BLaER1 (cell line): ENCODE results near the gene RIC1.
"Not testable (repeated sequence)": the region's sequence is repeated elsewhere in the genome, so short reads cannot be mapped to it uniquely, and the experiment has no call there.

Source experiments
- H3K27ac ChIP-seq: shearing (Covaris generic); formaldehyde crosslinking; 2 replicates; pipeline ENCODE4 v1.8.1; 2022
- H3K27me3 ChIP-seq: shearing (Covaris generic); formaldehyde crosslinking; 2 replicates; pipeline ENCODE4 v1.8.1; 2022
- H3K36me3 ChIP-seq: shearing (Covaris generic); formaldehyde crosslinking; 2 replicates; pipeline ENCODE4 v1.8.1; 2022
- H3K4me1 ChIP-seq: shearing (Covaris generic); formaldehyde crosslinking; 2 replicates; pipeline ENCODE4 v1.8.1; 2022
- H3K4me2 ChIP-seq: shearing (Covaris generic); formaldehyde crosslinking; 2 replicates; pipeline ENCODE4 v1.8.1; 2022
- H3K4me3 ChIP-seq: shearing (Covaris generic); formaldehyde crosslinking; 2 replicates; pipeline ENCODE4 v1.8.1; 2022
- H3K9ac ChIP-seq: shearing (Covaris generic); formaldehyde crosslinking; 2 replicates; pipeline ENCODE4 v1.8.1; 2022
- H3K9me3 ChIP-seq: shearing (Covaris generic); formaldehyde crosslinking; 2 replicates; pipeline ENCODE4 v1.8.1; 2022
- H4K20me1 ChIP-seq: shearing (Covaris generic); formaldehyde crosslinking; 2 replicates; pipeline ENCODE4 v1.8.1; 2022
- Cebpa-rat ChIP-seq: shearing (Covaris generic); IDR thresholded peaks from 2 replicates; pipeline ENCODE4 v1.8.1; 2022

Gene RIC1

DNA sequence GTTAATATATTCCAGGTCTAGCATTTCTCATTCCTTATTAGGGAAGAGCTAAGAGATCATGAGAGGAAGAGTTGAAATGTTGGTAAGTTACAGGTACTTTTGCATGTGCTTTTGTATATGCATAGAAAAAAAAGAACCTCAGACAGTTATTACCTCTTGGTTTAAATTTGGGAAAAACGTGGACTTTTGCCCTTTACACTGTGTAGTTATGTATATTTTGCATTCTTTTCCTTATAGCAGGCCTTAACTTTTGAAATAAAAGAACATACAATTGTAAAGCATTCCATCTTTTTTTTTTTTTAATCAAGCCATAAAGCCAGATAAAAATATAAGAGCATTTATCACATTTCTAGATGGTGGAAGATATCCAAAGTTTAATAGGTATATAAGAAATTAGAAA lies 61.4 kb downstream of the RIC1 start:
- H3K4me3 ChIP-seq, result no peak overlapping the region
- no peak for TF ChIP-seq Cebpa-rat
- H3K9ac ChIP-seq, result no peak overlapping the region
- no peak overlapping the region for H3K27ac ChIP-seq
- peaks cover 27% of the 10 kb centered on the region for H3K36me3 ChIP-seq
- H3K27me3 ChIP-seq, result no peaks in the 10 kb centered on the region
- H3K4me2 ChIP-seq, result no peak overlapping the region
- H3K4me1 ChIP-seq, result no peaks in the 10 kb centered on the region
- H3K9me3 ChIP-seq, result peaks cover 8% of the 10 kb centered on the region; the same call in 1 of the 2 replicates
- H4K20me1 ChIP-seq, result peaks cover 76% of the 10 kb centered on the region

DNA sequence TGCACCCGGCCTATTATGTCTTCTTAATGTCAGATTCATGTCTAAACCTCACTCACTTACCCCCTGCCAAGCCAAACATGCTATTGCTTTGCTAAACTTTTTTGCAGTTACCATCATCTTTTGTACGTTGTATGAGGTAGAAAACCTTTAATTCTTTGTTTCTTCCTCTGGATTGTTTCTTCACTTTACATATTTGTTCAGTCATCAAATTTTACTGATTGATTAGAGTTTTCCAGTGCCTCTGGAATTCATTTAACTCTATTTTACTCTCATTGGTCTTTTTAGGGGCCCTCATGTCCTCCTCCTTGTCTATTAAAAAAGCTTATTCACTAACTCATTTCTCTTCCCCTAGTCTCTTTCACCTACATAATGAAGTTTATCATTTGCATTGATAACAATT lies 67.0 kb downstream of the RIC1 start:
- Histone ChIP-seq H3K27ac (no peak overlapping the region), H3K4me1 (no peaks in the 10 kb centered on the region), H3K9ac (no peak overlapping the region), H3K4me3 (no peak overlapping the region), H4K20me1 (peaks cover 78% of the 10 kb centered on the region), H3K36me3 (peaks cover 62% of the 10 kb centered on the region), H3K4me2 (no peak overlapping the region), H3K27me3 (no peaks in the 10 kb centered on the region), H3K9me3 (no peaks in the 10 kb centered on the region; the same call in 1 of the 2 replicates)
- TF ChIP-seq Cebpa-rat, result no peak

DNA sequence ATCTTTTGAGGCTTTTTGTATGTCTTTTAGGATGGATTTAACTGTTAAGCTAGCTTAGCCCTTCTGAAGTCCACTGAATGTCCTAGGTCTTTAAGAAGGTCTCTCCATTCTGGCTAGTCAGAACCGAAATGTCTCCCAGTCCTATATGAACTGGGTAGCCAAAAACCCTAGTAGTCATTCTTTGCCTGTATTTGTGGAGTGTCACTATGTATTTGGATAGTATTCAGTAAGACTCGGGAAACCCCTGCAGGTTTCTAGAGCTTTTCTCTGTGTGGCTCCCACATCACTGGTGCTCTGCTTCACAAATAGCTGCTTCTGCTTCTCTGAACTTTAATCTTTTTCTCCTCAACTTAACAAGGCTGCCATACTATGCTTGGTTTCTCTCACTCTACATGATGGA lies 68.0 kb downstream of the RIC1 start:
- Histone ChIP-seq H3K4me2 (no peak overlapping the region), H3K4me3 (no peak overlapping the region), H3K4me1 (no peaks in the 10 kb centered on the region), H4K20me1 (peaks cover 82% of the 10 kb centered on the region), H3K9me3 (no peaks in the 10 kb centered on the region; the same call in 1 of the 2 replicates), H3K27me3 (no peaks in the 10 kb centered on the region), H3K36me3 (peaks cover 71% of the 10 kb centered on the region), H3K27ac (no peak overlapping the region), H3K9ac (no peak overlapping the region)
- TF ChIP-seq Cebpa-rat, result no peak

DNA sequence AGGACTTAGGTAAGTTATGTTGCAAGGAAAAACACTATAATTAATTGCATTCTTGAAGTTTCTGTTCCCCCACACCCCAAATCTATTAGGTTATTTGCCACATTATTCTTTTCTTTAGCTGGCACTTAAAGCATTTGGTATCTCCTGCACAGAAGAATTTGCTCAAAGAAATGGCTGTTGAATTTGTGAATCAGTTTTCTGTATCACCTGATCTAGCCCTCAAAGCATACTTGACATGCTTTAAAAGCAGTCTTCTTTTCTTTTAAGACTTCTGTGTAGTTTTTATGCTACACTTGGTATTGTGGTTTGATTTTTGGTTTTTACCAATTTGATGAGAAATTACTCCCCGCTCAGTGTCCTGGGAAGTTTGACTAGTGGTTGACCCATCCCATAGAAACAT lies 69.1 kb downstream of the RIC1 start:
- H3K4me2 ChIP-seq, result no peak overlapping the region
- no peaks in the 10 kb centered on the region for H3K4me1 ChIP-seq
- H3K9me3 ChIP-seq, result peaks cover 10% of the 10 kb centered on the region
- H3K4me3 ChIP-seq, result no peak overlapping the region
- no peak for TF ChIP-seq Cebpa-rat
- H3K27ac ChIP-seq, result no peak overlapping the region
- H4K20me1 ChIP-seq, result peaks cover 82% of the 10 kb centered on the region
- peaks cover 79% of the 10 kb centered on the region for H3K36me3 ChIP-seq
- no peaks in the 10 kb centered on the region for H3K27me3 ChIP-seq
- no peak overlapping the region for H3K9ac ChIP-seq

DNA sequence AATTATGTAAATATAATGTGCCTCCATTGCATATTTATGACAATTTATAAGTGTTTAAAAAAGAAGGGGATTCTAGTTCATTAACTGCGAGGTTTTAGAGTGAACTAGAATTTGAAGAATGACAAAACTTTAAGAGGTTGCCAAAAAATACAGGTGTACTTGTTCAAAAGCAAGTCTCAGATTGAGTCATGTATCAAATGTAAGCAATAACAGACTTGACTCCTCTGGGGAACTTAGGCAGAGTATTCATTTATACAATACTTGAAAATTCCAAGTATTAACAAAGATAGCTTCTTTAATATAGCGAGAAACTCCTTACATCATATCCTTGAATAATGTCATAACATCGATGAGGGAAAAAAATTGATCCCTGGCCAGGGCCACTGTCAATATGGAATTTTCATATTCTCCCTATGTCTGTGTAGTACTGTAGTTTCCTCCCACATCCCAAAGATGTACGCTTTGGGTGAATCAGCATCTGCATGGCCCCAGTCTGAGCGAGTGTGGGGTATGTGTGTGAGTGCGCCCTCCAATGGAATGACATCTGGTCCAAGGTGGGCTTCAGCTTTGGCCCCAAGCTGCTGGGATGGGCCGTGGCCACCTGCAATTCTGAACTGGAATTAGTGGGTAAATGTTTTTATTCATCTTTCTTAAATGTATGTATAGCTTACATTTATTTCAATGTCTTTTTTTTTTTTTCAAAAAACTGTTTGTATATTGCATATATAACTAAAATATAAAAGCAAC lies 70.1 kb downstream of the RIC1 start:
- peaks cover 77% of the 10 kb centered on the region for H4K20me1 ChIP-seq
- TF ChIP-seq Cebpa-rat, result no peak
- H3K27ac ChIP-seq, result no peak overlapping the region
- no peaks in the 10 kb centered on the region for H3K27me3 ChIP-seq
- H3K9ac ChIP-seq, result no peak overlapping the region
- H3K4me2 ChIP-seq, result no peak overlapping the region
- H3K4me1 ChIP-seq, result no peaks in the 10 kb centered on the region
- peaks cover 81% of the 10 kb centered on the region for H3K36me3 ChIP-seq
- no peak overlapping the region for H3K4me3 ChIP-seq
- H3K9me3 ChIP-seq, result peaks cover 15% of the 10 kb centered on the region

DNA sequence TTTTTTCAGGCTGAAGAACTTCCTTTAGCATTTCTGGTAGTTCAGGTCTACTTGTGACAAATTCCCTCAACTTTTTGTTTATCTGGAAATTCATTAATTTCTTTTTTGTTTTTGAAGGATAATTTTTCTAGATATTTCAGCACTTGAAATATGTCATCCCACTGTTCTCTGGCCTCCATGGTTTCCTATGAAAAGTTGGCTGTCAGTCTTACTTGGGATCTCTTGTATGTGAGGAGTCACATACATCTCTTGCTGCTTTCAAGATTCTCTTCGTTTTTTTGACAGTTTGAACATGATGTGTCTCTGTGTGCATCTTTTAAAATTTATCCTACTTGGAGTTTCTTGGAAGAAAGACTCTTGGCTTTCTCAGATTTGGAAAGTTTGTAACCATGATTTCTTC lies 79.5 kb downstream of the RIC1 start:
- H3K27me3 ChIP-seq, result no peaks in the 10 kb centered on the region
- H3K4me1 ChIP-seq, result no peaks in the 10 kb centered on the region
- no peak for TF ChIP-seq Cebpa-rat
- H3K36me3 ChIP-seq, result peaks cover 74% of the 10 kb centered on the region
- H4K20me1 ChIP-seq, result peaks cover 16% of the 10 kb centered on the region
- H3K4me3 ChIP-seq, result 0 out of 2 replicates have a peak overlapping the region, but pooled peaks have one; percentile 1
- no peak overlapping the region for H3K27ac ChIP-seq
- H3K4me2 ChIP-seq, result no peak overlapping the region
- peaks cover 65% of the 10 kb centered on the region for H3K9me3 ChIP-seq
- H3K9ac ChIP-seq, result no peak overlapping the region

DNA sequence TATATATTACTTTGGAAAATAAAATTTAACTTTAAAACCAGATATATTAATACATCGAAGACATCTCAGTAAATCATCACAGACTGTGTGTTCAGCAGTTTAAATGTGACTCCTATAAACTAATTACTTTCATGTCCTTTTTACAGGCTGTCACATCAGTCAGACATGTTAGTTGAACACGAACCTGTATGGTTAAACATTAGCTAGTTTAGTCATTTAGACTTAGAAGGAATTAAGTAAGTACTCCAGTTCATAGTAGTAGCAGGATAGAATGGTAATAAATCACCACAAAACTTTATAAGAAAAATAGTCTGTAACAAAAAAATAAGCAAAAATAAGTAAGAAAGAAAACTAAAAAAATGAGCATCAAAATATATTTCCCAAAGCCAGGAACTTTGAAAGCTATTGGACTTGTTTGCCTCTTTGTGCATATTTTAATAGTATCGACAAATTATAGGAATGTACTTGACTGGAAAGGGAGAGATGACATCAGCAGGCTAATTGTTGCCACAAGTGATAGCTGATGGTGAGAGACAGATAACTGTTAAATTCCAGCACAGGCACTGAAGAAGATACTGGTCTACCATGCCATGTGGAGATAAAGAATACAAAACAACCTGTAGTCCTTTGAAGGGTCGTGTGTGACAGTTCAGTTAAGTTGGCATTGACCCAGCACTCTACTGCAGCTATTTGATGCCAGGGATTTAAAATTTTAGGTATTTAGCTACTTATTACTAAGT lies 83.9 kb downstream of the RIC1 start:
- H3K9ac ChIP-seq, result no peak overlapping the region
- no peaks in the 10 kb centered on the region for H3K4me1 ChIP-seq
- no peaks in the 10 kb centered on the region for H3K27me3 ChIP-seq
- H4K20me1 ChIP-seq, result no peaks in the 10 kb centered on the region; the same call in 1 of the 2 replicates
- H3K9me3 ChIP-seq, result peaks cover 47% of the 10 kb centered on the region
- no peak overlapping the region for H3K4me2 ChIP-seq
- H3K27ac ChIP-seq, result no peak overlapping the region
- no peak overlapping the region for H3K4me3 ChIP-seq
- H3K36me3 ChIP-seq, result peaks cover 92% of the 10 kb centered on the region
- no peak for TF ChIP-seq Cebpa-rat

DNA sequence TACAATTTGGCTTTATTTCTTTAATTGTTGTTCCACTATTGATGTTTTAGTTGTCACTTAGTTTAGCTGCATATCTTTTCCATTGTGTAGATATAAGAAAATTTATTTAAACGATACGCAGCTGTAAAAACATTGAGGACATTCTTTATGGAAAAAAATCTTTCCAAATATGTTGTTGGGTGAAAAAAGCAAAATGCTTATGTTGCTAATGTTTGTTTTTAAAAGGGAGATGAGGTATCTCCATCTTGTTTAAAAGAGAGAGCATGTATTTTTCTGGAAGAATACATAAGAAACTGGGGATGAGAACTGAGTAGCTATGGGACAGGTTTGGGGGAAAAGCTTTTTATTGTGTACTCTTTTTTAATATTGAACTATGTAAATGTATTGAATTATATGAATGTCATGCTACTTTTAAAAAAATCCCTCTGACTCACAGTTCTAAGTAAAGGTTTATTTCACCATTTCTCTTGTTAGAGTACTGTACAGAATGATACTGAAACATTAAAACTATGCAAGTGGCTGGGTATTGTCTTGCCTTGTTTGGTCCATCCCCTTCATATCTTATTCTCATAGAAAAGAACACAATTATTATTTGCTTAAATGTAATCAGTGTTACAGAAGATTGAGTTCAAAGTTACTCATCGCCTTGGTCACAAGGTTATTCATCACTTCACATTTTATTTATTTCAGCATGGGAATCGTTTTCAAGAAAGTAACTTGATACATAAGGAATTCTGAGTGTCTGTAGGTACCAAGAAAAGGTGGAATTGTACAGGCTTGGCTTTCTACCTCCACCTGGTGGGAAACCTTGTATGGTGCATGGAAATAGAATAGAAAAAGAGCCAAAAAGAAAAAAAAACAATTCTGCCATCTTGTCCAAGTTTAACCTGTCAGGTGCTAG lies 85.8 kb downstream of the RIC1 start:
- Histone ChIP-seq H3K27ac (no peak overlapping the region), H3K9ac (no peak overlapping the region), H3K9me3 (peaks cover 30% of the 10 kb centered on the region), H3K36me3 (peaks cover 81% of the 10 kb centered on the region), H3K4me2 (no peak overlapping the region), H3K4me1 (no peaks in the 10 kb centered on the region), H3K4me3 (no peak overlapping the region), H3K27me3 (no peaks in the 10 kb centered on the region), H4K20me1 (peaks cover 9% of the 10 kb centered on the region; the same call in 1 of the 2 replicates)
- TF ChIP-seq Cebpa-rat, result no peak

DNA sequence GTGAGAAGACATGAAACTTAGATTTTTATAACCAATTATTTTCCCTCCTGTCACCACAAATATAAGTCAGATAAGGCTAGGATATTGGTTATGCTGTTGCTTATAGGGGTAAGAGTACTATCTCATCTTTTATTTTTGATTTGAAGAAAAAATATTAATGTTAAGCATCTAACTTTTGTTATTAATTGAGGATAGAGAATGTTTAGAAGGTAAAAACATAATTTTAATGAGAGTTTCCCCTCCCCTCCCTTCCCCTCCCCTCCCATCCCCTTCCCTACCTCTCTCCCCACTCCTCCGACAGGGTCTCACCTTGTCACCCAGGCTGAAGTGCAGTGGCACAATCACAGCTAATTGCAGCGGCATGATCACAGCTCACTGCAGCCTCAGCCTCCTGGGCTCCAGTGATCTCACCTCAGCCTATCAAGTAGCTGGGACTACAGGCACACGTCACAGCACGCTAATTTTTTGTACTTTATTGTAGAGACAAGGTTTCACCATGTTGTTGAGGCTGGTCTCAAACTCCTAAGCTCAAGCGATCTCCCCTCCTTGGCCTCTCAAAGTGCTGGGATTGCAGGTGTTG lies 86.7 kb downstream of the RIC1 start:
- Histone ChIP-seq H4K20me1 (peaks cover 15% of the 10 kb centered on the region; the same call in 1 of the 2 replicates), H3K4me1 (no peaks in the 10 kb centered on the region), H3K9me3 (peaks cover 24% of the 10 kb centered on the region), H3K9ac (no peak overlapping the region), H3K27me3 (no peaks in the 10 kb centered on the region), H3K27ac (no peak overlapping the region), H3K36me3 (peaks cover 79% of the 10 kb centered on the region), H3K4me2 (no peak overlapping the region), H3K4me3 (no peak overlapping the region)
- TF ChIP-seq Cebpa-rat, result no peak

DNA sequence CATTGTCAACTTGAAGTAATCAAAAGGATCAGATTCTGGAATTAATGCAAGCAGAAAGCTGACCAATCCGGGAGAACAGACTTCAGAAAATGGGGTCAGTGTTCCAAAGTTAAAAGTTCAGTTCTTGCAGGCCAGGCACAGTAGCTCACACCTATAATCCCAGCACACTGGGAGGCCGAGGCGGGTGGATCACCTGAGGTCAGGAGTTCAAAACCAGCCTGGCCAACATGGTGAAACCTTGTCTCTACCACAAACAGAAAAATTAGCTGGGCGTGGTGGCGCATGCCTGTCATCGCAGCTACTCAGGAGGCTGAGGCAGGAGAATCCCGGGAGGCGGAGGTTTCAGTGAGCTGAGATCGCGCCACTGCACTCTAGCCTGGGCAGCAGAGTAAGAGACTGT lies 88.5 kb downstream of the RIC1 start:
- not testable (repeated sequence) for H3K4me2 ChIP-seq, H3K9ac ChIP-seq, H3K4me3 ChIP-seq, H3K4me1 ChIP-seq, H3K27ac ChIP-seq, H3K27me3 ChIP-seq
- H3K9me3 ChIP-seq, result peaks cover 32% of the 10 kb centered on the region
- H4K20me1 ChIP-seq, result peaks cover 15% of the 10 kb centered on the region; the same call in 1 of the 2 replicates
- peaks cover 81% of the 10 kb centered on the region for H3K36me3 ChIP-seq
